ENCODE results near the gene DEAF1. TPM values are rescaled to one million over a fixed set of nuclear protein-coding genes. Genes with fewer than 3 reads are reported as not detected.

The DEAF1 gene
- total and polyA plus RNA-seq, 10 of the 15 experiments (the other 5 are each of a cell fraction or from before 2014, with no cell fraction given): 0.68 to 51.3 (median 25.9) TPM

DNA sequence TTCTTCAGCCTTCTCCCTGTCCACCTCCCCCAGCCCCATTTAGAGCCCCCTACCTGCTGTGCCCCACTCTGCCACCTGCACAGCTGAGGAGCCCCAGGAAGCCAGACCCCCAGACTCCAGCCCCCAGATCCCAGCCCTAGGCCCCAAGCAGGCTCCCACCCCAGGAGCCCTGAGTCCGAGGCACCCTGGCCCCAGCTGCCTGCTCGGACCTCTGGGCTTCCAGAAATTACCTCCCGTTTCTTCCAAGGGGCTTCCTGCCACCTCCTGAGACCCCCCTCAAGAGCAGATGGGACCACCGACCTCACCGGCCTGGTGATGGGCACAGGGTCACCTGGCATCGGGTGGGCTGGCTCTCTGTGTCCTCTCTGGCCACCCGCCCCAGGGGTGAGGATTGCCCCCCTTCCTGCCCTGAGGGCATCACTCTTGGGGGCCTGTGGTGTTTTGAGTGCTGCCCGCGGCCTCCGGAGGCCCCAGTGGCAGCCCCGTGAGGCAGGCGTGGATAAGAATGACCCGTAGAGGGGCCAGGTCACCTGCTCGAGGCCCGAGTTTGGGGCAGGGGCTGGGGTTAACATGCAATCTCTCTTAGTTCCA is 34.0 kb upstream of the DEAF1 start:
- Histone ChIP-seq H3K4me1 (ENCODE audit: control insufficient read depth, insufficient read depth, low read length) (peaks cover 6% of the 10 kb centered on the region), H3K4me3 (no peak overlapping the region), H3K27me3 (replicated peaks in 1 of 2; ENCODE audit: control insufficient read depth in 2 of 2, insufficient read depth in 2 of 2, low read length in 1 of 2) (no peaks in the 10 kb centered on the region), H4K20me1 (ENCODE audit: control insufficient read depth, insufficient read depth) (no peaks in the 10 kb centered on the region; the same call in 1 of the 2 replicates), H3K9ac (ENCODE audit: control insufficient read depth, insufficient read depth, low read length) (no peak overlapping the region), H2AFZ (ENCODE audit: control insufficient read depth, low read depth, low read length) (no peak overlapping the region), H3K9me3 (replicated peaks; ENCODE audit: control insufficient read depth, insufficient read depth, low read length) (no peaks in the 10 kb centered on the region), H3K36me3 (ENCODE audit: control insufficient read depth in 2 of 2, insufficient read depth in 2 of 2, low read length in 1 of 2) (no peaks in the 10 kb centered on the region), H3K4me2 (ENCODE audit: control insufficient read depth, insufficient read depth) (no peak overlapping the region), H3K79me2 (ENCODE audit: control insufficient read depth, insufficient read depth, low read length) (no peaks in the 10 kb centered on the region), H3K27ac (ENCODE audit: control insufficient read depth, insufficient read depth) (no peak overlapping the region)
- no TSS peak for BruUV-seq (replicated peaks)
- in situ Hi-C loops (cut with MboI) (loop anchor here (10.0 kb wide), 1 partner anchor 64 kb away; no protein-coding TSS in a partner anchor), intact Hi-C loops (cut with micrococcal nuclease; ENCODE audit: unreplicated experiment) (loop anchor here (1.0 kb wide), 1 partner anchor 36 kb away; no protein-coding TSS in a partner anchor)
- TF ChIP-seq CBFB (IDR thresholded peaks at IDR 0.05; ENCODE audit: low read depth): no peak
- TF ChIP-seq CHD1 (IDR thresholded peaks at IDR 0.05; ENCODE audit: low read depth, low read length): no peak
- TF ChIP-seq BHLHE40 (IDR thresholded peaks at IDR 0.05; ENCODE audit: borderline replicate concordance in 1 of 2, low read depth in 2 of 2, low read length in 1 of 2): no peak
- no peak for TF ChIP-seq ZZZ3 (IDR thresholded peaks at IDR 0.05; ENCODE audit: control insufficient read depth, insufficient read length, low read depth)
- no peak for TF ChIP-seq HDAC2 (IDR thresholded peaks at IDR 0.05)
- TF ChIP-seq, protein P1, sequence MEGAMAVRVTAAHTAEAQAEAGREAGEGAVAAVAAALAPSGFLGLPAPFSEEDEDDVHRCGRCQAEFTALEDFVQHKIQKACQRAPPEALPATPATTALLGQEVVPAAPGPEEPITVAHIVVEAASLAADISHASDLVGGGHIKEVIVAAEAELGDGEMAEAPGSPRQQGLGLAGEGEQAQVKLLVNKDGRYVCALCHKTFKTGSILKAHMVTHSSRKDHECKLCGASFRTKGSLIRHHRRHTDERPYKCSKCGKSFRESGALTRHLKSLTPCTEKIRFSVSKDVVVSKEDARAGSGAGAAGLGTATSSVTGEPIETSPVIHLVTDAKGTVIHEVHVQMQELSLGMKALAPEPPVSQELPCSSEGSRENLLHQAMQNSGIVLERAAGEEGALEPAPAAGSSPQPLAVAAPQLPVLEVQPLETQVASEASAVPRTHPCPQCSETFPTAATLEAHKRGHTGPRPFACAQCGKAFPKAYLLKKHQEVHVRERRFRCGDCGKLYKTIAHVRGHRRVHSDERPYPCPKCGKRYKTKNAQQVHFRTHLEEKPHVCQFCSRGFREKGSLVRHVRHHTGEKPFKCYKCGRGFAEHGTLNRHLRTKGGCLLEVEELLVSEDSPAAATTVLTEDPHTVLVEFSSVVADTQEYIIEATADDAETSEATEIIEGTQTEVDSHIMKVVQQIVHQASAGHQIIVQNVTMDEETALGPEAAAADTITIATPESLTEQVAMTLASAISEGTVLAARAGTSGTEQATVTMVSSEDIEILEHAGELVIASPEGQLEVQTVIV (IDR thresholded peaks at IDR 0.05; ENCODE audit: borderline replicate concordance, partially characterized antibody): no peak
- TF ChIP-seq KLF5 (IDR thresholded peaks at IDR 0.05; ENCODE audit: partially characterized antibody): no peak
- TF ChIP-seq EED (IDR thresholded peaks at IDR 0.05; ENCODE audit: low read depth): no peak
- no peak for TF ChIP-seq TCF12 (IDR thresholded peaks at IDR 0.05; ENCODE audit: low read depth, low read length)
- no peak for TF ChIP-seq IKZF2 (IDR thresholded peaks at IDR 0.05)
- TF ChIP-seq CHD2 (IDR thresholded peaks at IDR 0.05; ENCODE audit: borderline replicate concordance, low read depth, low read length): no peak
- ChIA-PET CTCF (interaction anchor here (0.7 to 8.6 kb wide), 3 partner anchors 12 to 173 kb away, joined by 3 to 127 read pairs (median 3); partner anchors contain the start of genes DEAF1 and TMEM80), SMC1A (ENCODE audit: uncharacterized antibody, unreplicated experiment) (no interaction called here), RAD21 (ENCODE audit: unreplicated experiment) (no interaction called here), POLR2A (no interaction called here)
- ATAC-seq (no peak), FAIRE-seq (no peak), DNase-seq (ENCODE audit: low read depth, low spot score) (no peak)
- WGBS (ENCODE audit: insufficient coverage, insufficient replicate concordance, low lambda C conversion rate, missing lambda C conversion rate): 33% methylated on average over 15 of the region's 15 CpGs

All from GM12878 (cell line).